ENCODE data around the gene PARVA. TPM values are rescaled to one million over a fixed set of nuclear protein-coding genes. Genes with fewer than 3 reads are reported as not detected.

The PARVA gene
- total RNA-seq, 4 donors from 2014 or later = 83.5 to 159 (median 128) TPM

DNA sequence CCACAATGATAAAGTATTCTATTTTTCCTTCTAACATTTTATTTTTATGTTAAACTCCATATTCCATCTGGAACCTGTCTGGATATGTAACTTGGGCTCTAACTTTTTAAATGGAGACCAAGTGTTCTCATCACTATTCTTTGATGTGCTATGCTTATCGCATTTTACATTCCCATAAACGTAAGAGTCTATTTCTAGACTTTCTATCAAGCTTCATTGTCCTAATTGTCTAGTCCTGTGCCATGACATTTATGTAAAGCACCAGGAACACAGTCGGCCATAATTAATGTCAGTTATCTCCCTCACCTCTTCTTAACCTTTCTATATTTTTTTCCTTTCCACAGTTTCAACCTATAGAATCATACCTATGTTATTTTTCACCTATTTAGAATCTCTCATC is 183.0 kb downstream of the PARVA start:
- TF ChIP-seq, protein P1, sequence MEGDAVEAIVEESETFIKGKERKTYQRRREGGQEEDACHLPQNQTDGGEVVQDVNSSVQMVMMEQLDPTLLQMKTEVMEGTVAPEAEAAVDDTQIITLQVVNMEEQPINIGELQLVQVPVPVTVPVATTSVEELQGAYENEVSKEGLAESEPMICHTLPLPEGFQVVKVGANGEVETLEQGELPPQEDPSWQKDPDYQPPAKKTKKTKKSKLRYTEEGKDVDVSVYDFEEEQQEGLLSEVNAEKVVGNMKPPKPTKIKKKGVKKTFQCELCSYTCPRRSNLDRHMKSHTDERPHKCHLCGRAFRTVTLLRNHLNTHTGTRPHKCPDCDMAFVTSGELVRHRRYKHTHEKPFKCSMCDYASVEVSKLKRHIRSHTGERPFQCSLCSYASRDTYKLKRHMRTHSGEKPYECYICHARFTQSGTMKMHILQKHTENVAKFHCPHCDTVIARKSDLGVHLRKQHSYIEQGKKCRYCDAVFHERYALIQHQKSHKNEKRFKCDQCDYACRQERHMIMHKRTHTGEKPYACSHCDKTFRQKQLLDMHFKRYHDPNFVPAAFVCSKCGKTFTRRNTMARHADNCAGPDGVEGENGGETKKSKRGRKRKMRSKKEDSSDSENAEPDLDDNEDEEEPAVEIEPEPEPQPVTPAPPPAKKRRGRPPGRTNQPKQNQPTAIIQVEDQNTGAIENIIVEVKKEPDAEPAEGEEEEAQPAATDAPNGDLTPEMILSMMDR (IDR thresholded peaks at IDR 0.05; ENCODE audit: low read depth) = no peak

DNA sequence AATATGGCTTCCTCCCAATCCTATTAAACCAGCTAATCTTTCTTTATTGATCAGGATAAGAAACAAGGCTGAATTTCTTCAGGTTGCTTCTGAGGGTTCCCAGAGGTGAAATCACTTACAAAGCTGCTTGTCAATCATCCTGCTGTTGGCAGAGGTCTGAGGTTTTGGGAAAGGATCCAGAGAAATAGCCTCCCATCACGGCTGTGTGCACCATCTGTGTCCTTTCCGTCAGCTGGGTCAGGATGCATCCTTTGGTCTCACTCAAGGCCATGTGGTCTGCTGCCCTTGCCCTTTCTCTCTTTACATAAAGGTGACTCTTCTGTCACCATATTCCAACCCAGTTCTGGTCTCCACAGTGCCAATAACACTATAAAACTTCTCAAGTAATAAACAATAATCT is 183.5 kb downstream of the PARVA start:
- TF ChIP-seq, protein P1 (IDR thresholded peaks at IDR 0.05; ENCODE audit: low read depth) = no peak

DNA sequence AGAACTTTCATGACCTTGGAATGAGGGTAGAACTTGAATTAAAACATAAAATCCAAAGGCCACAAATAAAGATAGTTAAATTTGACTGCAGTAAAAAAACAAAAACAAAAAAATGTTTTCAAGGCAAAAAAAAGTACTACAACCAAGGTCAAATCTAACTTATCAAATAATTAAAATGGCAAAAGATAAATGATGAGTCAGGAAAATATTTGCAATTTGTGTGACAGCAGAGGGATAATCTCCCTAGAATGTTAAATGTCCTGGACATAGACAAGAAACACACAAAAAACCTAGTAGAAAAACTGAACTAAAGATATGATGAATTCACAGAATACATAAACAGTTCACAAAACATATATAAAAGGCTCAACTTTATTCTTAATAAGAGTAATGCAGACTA is 186.6 kb downstream of the PARVA start:
- TF ChIP-seq, protein P1 (IDR thresholded peaks at IDR 0.05; ENCODE audit: low read depth) = no peak

DNA sequence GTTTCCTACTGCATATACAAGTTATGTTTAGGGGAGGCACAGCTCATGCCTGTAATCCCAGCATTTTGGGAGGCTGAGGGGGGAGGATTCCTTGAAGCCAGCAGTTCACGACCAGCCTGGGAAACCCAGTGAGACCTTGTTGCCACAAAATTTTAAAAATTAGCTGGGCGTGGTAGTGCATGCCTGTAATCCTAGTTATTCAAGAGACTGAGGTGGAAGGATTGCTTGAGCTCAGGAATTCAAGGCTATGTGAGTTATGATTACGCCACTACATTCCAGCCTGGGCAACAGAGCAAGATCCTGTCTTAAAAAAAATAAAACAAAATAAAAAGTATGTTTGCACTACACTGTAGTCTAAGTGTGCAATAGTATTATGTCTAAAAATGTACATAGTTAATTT is 188.0 kb downstream of the PARVA start:
- TF ChIP-seq, protein P1 (IDR thresholded peaks at IDR 0.05; ENCODE audit: low read depth) = no peak

DNA sequence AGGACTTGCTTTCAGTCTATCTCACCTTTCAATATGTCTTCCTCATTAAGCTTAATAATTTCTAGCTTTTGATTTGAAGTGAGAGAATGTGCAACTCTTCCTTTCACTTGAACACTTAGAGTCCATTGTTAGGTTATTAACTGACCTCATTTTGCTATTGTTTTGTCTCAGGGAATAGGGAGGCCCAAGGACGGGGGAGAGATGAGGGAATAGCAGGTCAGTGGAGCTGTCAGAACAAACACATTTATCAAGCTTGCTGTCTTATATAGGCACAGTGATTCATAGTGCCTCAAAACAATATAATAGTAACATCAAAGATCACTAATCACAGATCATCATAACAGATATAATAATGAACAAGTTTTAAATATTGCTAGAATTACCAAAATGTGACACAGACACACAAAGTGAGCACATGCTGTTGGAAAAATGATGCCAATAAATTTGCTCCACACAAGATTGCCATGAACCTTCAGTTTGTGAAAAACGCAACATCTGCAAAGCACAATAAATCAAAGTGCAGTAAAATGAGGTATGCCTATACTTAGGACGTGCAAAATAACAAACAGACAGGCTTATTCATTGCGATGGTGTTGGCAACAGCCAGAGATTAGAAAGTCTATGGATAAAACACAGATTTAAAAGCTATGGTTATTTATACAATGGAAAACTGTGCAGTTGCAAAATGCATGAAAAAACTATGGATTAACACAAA is 190.5 kb downstream of the PARVA start:
- TF ChIP-seq, protein P1 (IDR thresholded peaks at IDR 0.05; ENCODE audit: low read depth) = no peak

DNA sequence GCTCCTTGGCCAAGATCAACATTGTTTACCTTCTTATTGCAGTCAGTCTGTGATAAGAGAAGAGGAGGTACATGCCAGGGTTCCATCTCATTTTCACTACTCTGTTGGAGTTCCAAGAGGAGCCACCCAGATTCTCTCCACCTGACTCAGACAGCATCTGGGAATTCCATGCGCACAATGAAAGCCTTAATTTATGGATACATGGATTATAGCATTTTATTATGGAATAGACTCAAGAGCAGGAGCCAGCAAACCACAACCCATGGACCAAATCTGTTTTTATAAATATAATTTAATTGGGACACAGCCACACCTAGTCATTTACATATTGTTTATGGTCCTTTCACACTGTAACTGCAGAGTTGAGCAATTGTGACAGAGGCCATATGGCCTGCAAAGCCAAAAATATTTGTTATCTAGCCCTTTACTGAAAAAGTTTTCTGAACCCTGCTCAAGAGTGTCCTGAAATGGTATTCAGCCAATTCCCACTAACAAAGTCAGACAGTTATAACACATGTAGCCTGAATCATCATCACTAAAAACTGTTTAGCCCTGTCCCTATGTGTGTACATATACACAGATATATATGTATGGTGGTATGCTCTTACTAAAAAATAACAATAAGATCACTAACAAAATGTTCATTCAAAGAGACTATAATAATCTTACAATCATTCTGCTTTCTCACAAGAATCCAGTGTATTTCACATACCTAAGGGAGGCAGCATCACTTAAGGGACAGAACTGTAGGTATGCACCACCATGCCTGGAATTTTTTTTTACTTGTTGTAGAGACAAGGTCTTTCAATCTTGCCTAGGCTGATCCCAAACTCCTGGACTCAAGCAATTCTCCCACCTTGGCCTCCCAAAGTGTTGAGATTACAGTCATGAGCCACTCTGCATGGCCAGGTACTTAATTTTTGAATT is 192.4 kb downstream of the PARVA start:
- TF ChIP-seq, protein P1 (IDR thresholded peaks at IDR 0.05; ENCODE audit: low read depth) = no peak

Data from subcutaneous adipose tissue (tissue), 4 donors.